ENCODE measurements around the gene GREM2. TPM values are rescaled to one million over a fixed set of nuclear protein-coding genes. Genes with fewer than 3 reads are reported as not detected.

GREM2 gene
- polyA plus RNA-seq, 12 donors, result 3.1 to 17.8 (median 5.2) TPM; not detected in 1

- DNase-seq, result no peak
Observed at GRCh38 chr1:240462766-240463395, 149.1 kb downstream of the GREM2 start.

- no peak for DNase-seq
Observed at GRCh38 chr1:240462277-240462676, 149.7 kb downstream of the GREM2 start.

GRCh38 chr1:240457203-240457602 lies 154.8 kb downstream of the GREM2 start:
- DNase-seq, result no peak

GRCh38 chr1:240455228-240455821 lies 156.6 kb downstream of the GREM2 start:
- no peak for DNase-seq

- DNase-seq, result no peak
Observed at GRCh38 chr1:240445369-240445768, 166.6 kb downstream of the GREM2 start.

- no peak for DNase-seq
Observed at GRCh38 chr1:240441669-240442068, 170.3 kb downstream of the GREM2 start.

Measured in muscle of arm (tissue), 12 donors.